Ishikawa (cell line): Measurements from ENCODE around the gene CDK19.

Experiments
- CEBPB ChIP-seq: IDR thresholded peaks from 2 replicates; pipeline ENCODE4 v1.6.1; 2012
- CREB1 ChIP-seq: IDR thresholded peaks from 2 replicates; pipeline ENCODE4 v1.6.1; 2012; ENCODE audit warnings: low read depth
- EGR1 ChIP-seq: IDR thresholded peaks from 2 replicates; pipeline ENCODE4 v1.6.1; 2012
- EP300 ChIP-seq: IDR thresholded peaks from 2 replicates; pipeline ENCODE4 v1.6.1; 2012; ENCODE audit warnings: borderline replicate concordance
- MAX ChIP-seq: IDR thresholded peaks from 2 replicates; pipeline ENCODE4 v1.6.1; 2012
- RAD21 ChIP-seq: IDR thresholded peaks from 2 replicates; pipeline ENCODE4 v1.6.1; 2012; ENCODE audit warnings: low read depth
- REST ChIP-seq: IDR thresholded peaks from 2 replicates; pipeline ENCODE4 v1.6.1; 2012; ENCODE audit warnings: low read depth, mild to moderate bottlenecking
- TAF1 ChIP-seq: IDR thresholded peaks from 2 replicates; pipeline ENCODE4 v1.6.1; 2012; ENCODE audit warnings: low read depth, mild to moderate bottlenecking
- TCF12 ChIP-seq: IDR thresholded peaks from 2 replicates; pipeline ENCODE4 v1.6.1; 2012; ENCODE audit warnings: low read depth
- TEAD4 ChIP-seq: IDR thresholded peaks from 2 replicates; pipeline ENCODE4 v1.6.1; 2012
- YY1 ChIP-seq: IDR thresholded peaks from 2 replicates; pipeline ENCODE4 v1.6.1; 2012; ENCODE audit warnings: low read depth
- TF ChIP-seq, protein P1 (sequence below): IDR thresholded peaks from 2 replicates; pipeline ENCODE4 v1.6.1; 2012

GRCh38 chr6:110655821-110656220, 159.4 kb downstream of the CDK19 start:
- no peak for TF ChIP-seq YY1
- TF ChIP-seq TCF12, result no peak
- TF ChIP-seq CEBPB, result no peak
- no peak for TF ChIP-seq EGR1
- no peak for TF ChIP-seq RAD21
- TF ChIP-seq EP300, result no peak
- TF ChIP-seq TAF1, result no peak
- TF ChIP-seq CREB1, result no peak
- TF ChIP-seq REST, result no peak
- TF ChIP-seq, protein P1, sequence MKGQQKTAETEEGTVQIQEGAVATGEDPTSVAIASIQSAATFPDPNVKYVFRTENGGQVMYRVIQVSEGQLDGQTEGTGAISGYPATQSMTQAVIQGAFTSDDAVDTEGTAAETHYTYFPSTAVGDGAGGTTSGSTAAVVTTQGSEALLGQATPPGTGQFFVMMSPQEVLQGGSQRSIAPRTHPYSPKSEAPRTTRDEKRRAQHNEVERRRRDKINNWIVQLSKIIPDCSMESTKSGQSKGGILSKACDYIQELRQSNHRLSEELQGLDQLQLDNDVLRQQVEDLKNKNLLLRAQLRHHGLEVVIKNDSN, result no peak
- no peak for TF ChIP-seq MAX
- no peak for TF ChIP-seq TEAD4
